Testis (tissue), 2 donors: Measurements from ENCODE around the gene SCGB3A1.

Experiments used
- POLR2A ChIP-seq: fragments of 450-650 bp; IDR thresholded peaks from one replicate; pipeline ENCODE4 v1.6.1; 2017; ENCODE audit warnings: antibody characterized with exemption, mild to moderate bottlenecking, moderate library complexity
- TF ChIP-seq, protein P1 (sequence below), 3 experiments: fragments of 450-650 bp in 2 of 3; fragments of 200-600 bp in 1 of 3; sonication (generic) in 1 of 3; IDR thresholded peaks; one replicate each; pipeline ENCODE4 v1.5.1; 2016 to 2019; ENCODE audit warnings: antibody characterized with exemption in 3 of 3, mild to moderate bottlenecking in 2 of 3, moderate library complexity in 1 of 3

- TF ChIP-seq POLR2A, result no peak
- TF ChIP-seq, protein P1, sequence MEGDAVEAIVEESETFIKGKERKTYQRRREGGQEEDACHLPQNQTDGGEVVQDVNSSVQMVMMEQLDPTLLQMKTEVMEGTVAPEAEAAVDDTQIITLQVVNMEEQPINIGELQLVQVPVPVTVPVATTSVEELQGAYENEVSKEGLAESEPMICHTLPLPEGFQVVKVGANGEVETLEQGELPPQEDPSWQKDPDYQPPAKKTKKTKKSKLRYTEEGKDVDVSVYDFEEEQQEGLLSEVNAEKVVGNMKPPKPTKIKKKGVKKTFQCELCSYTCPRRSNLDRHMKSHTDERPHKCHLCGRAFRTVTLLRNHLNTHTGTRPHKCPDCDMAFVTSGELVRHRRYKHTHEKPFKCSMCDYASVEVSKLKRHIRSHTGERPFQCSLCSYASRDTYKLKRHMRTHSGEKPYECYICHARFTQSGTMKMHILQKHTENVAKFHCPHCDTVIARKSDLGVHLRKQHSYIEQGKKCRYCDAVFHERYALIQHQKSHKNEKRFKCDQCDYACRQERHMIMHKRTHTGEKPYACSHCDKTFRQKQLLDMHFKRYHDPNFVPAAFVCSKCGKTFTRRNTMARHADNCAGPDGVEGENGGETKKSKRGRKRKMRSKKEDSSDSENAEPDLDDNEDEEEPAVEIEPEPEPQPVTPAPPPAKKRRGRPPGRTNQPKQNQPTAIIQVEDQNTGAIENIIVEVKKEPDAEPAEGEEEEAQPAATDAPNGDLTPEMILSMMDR (IDR thresholded peaks at IDR 0.05), result no peak
Measured at GRCh38 chr5:180606215-180606785, 15.0 kb upstream of the SCGB3A1 start.
